H1 (cell line): ENCODE data around the gene DAPK3. TPM values are rescaled to one million over a fixed set of nuclear protein-coding genes. Genes with fewer than 3 reads are reported as not detected.

Source experiments
- CTCF ChIA-PET: fragments of 300-600 bp; sonication (Branson Sonifier 250); formaldehyde crosslinking; loops from one replicate; lab custom pipeline; 2021; ENCODE audit not compliant: partially characterized antibody; lab: Charles Lee
- POLR2A ChIA-PET: fragments of 300-600 bp; sonication (Branson Sonifier 250); formaldehyde crosslinking; loops from one replicate; lab custom pipeline; 2021; ENCODE audit warnings: inconsistent platforms; ENCODE audit not compliant: partially characterized antibody; lab: Charles Lee
- DNase-seq, 2 experiments: peaks; one replicate each; pipeline versions ENCODE4 v3.0.0 to v3.0.0-alpha.2; 2010 to 2022; ENCODE audit warnings: low spot score in 2 of 2, low read depth in 1 of 2, mixed read lengths in 1 of 2
- FAIRE-seq: peaks from 2 replicates; lab custom pipeline; 2011; peaks lifted over from hg19 to GRCh38; lab: Jason Lieb, UNC
- H2AFZ ChIP-seq: 2 replicates; pipeline ENCODE4 v1.8.1; 2012; ENCODE audit warnings: low read length, inconsistent platforms
- H2AK5ac ChIP-seq: 2 replicates; pipeline ENCODE4 v1.6.1; 2013; ENCODE audit warnings: low read depth, low read length
- H2BK120ac ChIP-seq: replicated peaks from 2 replicates; pipeline ENCODE3; 2013; ENCODE audit warnings: low read depth, low read length, inconsistent platforms
- H2BK12ac ChIP-seq: 2 replicates; pipeline ENCODE4 v1.6.1; 2013; ENCODE audit warnings: low read depth, low read length
- H2BK15ac ChIP-seq: 2 replicates; pipeline ENCODE4 v1.6.1; 2013; ENCODE audit warnings: low read length
- H2BK20ac ChIP-seq: 2 replicates; pipeline ENCODE4 v1.6.1; 2013; ENCODE audit warnings: low read length
- H2BK5ac ChIP-seq: 2 replicates; pipeline ENCODE4 v1.6.1; 2013; ENCODE audit warnings: low read depth, low read length
- H3K14ac ChIP-seq: 2 replicates; pipeline ENCODE4 v1.6.1; 2013; ENCODE audit warnings: inconsistent platforms; ENCODE audit not compliant: insufficient read length
- H3K18ac ChIP-seq: 2 replicates; pipeline ENCODE4 v1.6.1; 2013; ENCODE audit warnings: low read length; ENCODE audit errors: extremely low read depth
- H3K23ac ChIP-seq: 2 replicates; pipeline ENCODE4 v1.6.1; 2013; ENCODE audit warnings: inconsistent platforms; ENCODE audit not compliant: insufficient read length
- H3K23me2 ChIP-seq: 2 replicates; pipeline ENCODE4 v1.6.1; 2013; ENCODE audit warnings: low read depth, low read length
- H3K27ac ChIP-seq: 2 replicates; pipeline ENCODE4 v1.6.1; 2011; ENCODE audit warnings: low read depth, low read length, inconsistent platforms
- H3K27me3 ChIP-seq, 4 experiments: replicated peaks in 1 of 4; 1 replicate in 1 of 4; 2 replicates in 3 of 4; pipeline versions ENCODE4 v1.6.1 to v1.8.1; 2011 to 2013; ENCODE audit warnings: low read length in 3 of 4, mild to moderate bottlenecking in 3 of 4, inconsistent platforms in 2 of 4, mixed read lengths in 2 of 4, moderate library complexity in 1 of 4; ENCODE audit not compliant: control insufficient read depth in 3 of 4, insufficient read depth in 3 of 4; ENCODE audit errors: extremely low read depth in 1 of 4
- H3K36me3 ChIP-seq, 4 experiments: 2 replicates each; pipeline versions ENCODE4 v1.6.1 to v1.8.1; 2011 to 2013; ENCODE audit warnings: mild to moderate bottlenecking in 4 of 4, low read length in 3 of 4, moderate library complexity in 2 of 4, control low read depth in 1 of 4, inconsistent platforms in 1 of 4; ENCODE audit not compliant: insufficient read depth in 4 of 4, control insufficient read depth in 2 of 4
- H3K4ac ChIP-seq: replicated peaks from 2 replicates; pipeline ENCODE3; 2013; ENCODE audit warnings: low read length, low read depth, mixed read lengths, inconsistent platforms; ENCODE audit not compliant: insufficient read length
- H3K4me1 ChIP-seq, 4 experiments: replicated peaks in 1 of 4; 1 replicate in 1 of 4; 2 replicates in 3 of 4; pipeline versions ENCODE4 v1.6.1 to v1.8.1; 2011 to 2013; ENCODE audit warnings: low read length in 3 of 4, inconsistent platforms in 2 of 4, mixed read lengths in 1 of 4; ENCODE audit not compliant: insufficient read depth in 4 of 4, control insufficient read depth in 3 of 4
- H3K4me2 ChIP-seq, 2 experiments: 2 replicates each; pipeline versions ENCODE4 v1.6.1 to v1.8.1; 2011 to 2013; ENCODE audit warnings: low read depth in 2 of 2, low read length in 2 of 2, control low read depth in 1 of 2, inconsistent platforms in 1 of 2, mild to moderate bottlenecking in 1 of 2; ENCODE audit not compliant: insufficient read depth in 1 of 2
- H3K4me3 ChIP-seq, 4 experiments: fragments of 200-600, 300-600 bp in 1 of 4; sonication (generic), shearing (Covaris generic), sonication (Bioruptor Twin) in 1 of 4; 2 replicates each; pipeline versions ENCODE4 v1.5.1 to v1.8.1; 2011 to 2016; ENCODE audit warnings: low read length in 4 of 4, low read depth in 3 of 4, control low read depth in 2 of 4, inconsistent platforms in 2 of 4, mild to moderate bottlenecking in 2 of 4, mixed read lengths in 1 of 4, moderate library complexity in 1 of 4; ENCODE audit not compliant: insufficient read depth in 2 of 4; ENCODE audit errors: extremely low read depth in 1 of 4
- H3K56ac ChIP-seq: replicated peaks from 2 replicates; pipeline ENCODE3; 2013; ENCODE audit warnings: low read depth, mild to moderate bottlenecking, mixed read lengths, low read length, inconsistent platforms; ENCODE audit not compliant: insufficient read length
- H3K79me1 ChIP-seq: 2 replicates; pipeline ENCODE4 v1.6.1; 2013; ENCODE audit warnings: low read depth, low read length, control low read depth
- H3K79me2 ChIP-seq, 2 experiments: 2 replicates each; pipeline versions ENCODE4 v1.6.1 to v1.8.1; 2012 to 2013; ENCODE audit warnings: low read length in 2 of 2, mild to moderate bottlenecking in 2 of 2, inconsistent platforms in 1 of 2; ENCODE audit not compliant: insufficient read depth in 2 of 2, control insufficient read depth in 1 of 2
- H3K9ac ChIP-seq, 4 experiments: replicated peaks in 1 of 4; 1 replicate in 1 of 4; 2 replicates in 3 of 4; pipeline versions ENCODE4 v1.6.1 to v1.8.1; 2011 to 2013; ENCODE audit warnings: low read depth in 3 of 4, low read length in 3 of 4, control low read depth in 2 of 4, mild to moderate bottlenecking in 2 of 4, moderate library complexity in 2 of 4, inconsistent platforms in 1 of 4; ENCODE audit errors: extremely low read depth in 1 of 4
- H3K9me3 ChIP-seq, 2 experiments: 2 replicates each; pipeline versions ENCODE4 v1.6.1 to v1.8.1; 2012 to 2013; ENCODE audit warnings: mild to moderate bottlenecking in 2 of 2, moderate library complexity in 2 of 2, control low read depth in 1 of 2, inconsistent platforms in 1 of 2, low read depth in 1 of 2, low read length in 1 of 2, mixed read lengths in 1 of 2; ENCODE audit not compliant: insufficient read depth in 2 of 2
- H4K20me1 ChIP-seq, 2 experiments: replicated peaks in 1 of 2; 2 replicates each; pipeline versions ENCODE3 to v1.8.1; 2011 to 2013; ENCODE audit warnings: inconsistent platforms in 2 of 2, low read length in 2 of 2, mild to moderate bottlenecking in 1 of 2; ENCODE audit not compliant: insufficient read depth in 2 of 2, control insufficient read depth in 1 of 2
- H4K5ac ChIP-seq: 2 replicates; pipeline ENCODE4 v1.6.1; 2013; ENCODE audit warnings: low read length, low read depth, mixed read lengths, inconsistent platforms; ENCODE audit not compliant: insufficient read length
- H4K8ac ChIP-seq: 2 replicates; pipeline ENCODE4 v1.8.0; 2013; ENCODE audit warnings: mild to moderate bottlenecking, moderate library complexity, low read length, inconsistent platforms; ENCODE audit not compliant: insufficient read depth; ENCODE audit errors: extremely low read depth
- H4K91ac ChIP-seq: replicated peaks from 2 replicates; pipeline ENCODE3; 2013; ENCODE audit warnings: low read length, mixed read lengths, inconsistent platforms; ENCODE audit not compliant: insufficient read length
- BCL11A ChIP-seq, 2 experiments: IDR thresholded peaks; one replicate each; pipeline ENCODE4 v1.6.1; 2011; ENCODE audit warnings: low read depth in 2 of 2, low read length in 2 of 2, mild to moderate bottlenecking in 2 of 2
- WGBS, 2 experiments: shearing (Covaris generic) in 1 of 2; methylation state at CpG; one replicate each; pipeline versions ENCODE4 v1.1.6 to v1.1.7; 2013 to 2015; ENCODE audit warnings: low lambda C conversion rate in 2 of 2, mixed read lengths in 2 of 2, inconsistent platforms in 1 of 2, low coverage in 1 of 2, missing lambda C conversion rate in 1 of 2; ENCODE audit not compliant: insufficient replicate concordance in 2 of 2, insufficient coverage in 1 of 2, insufficient read length in 1 of 2; ENCODE audit errors: extremely low coverage in 1 of 2, missing lambda C conversion rate in 1 of 2; 5-methylcytosine and 5-hydroxymethylcytosine counted together
- polyA plus RNA-seq, 7 experiments: library from polyadenylated mRNA; depleted of rRNA in 3 of 7; stranded (reverse) in 5 of 7; unstranded in 2 of 7; fragments of >200 nt in 5 of 7; fragments of 200-250 nt in 2 of 7; gene quantifications; 1 replicate in 5 of 7; 2 replicates in 1 of 7; 4 replicates in 1 of 7; pipeline versions ENCODE4 v1.2.1 to v1.2.3, GENCODE V29; 2011 to 2013; ENCODE audit warnings: missing spikeins in 2 of 7, mixed read lengths in 2 of 7
- total RNA-seq: library from RNA; stranded (reverse); fragmentation: NEBNext Ultra II Directional; extraction: Animal tissue kit (Norgen Biotek cat#: 25700); gene quantifications from 2 replicates; pipeline ENCODE4 v1.2.1, GENCODE V29; 2021

Gene DAPK3
- total and polyA plus RNA-seq, 2 of the 8 experiments (the other 6 are each of a cell fraction or from before 2014, with no cell fraction given): 53.2 to 78.1 TPM

GRCh38 chr19:3975144-3975543 lies 4.2 kb upstream of the DAPK3 start:
- Histone ChIP-seq H3K9me3 (no peaks in the 10 kb centered on the region), H2AFZ (no peak overlapping the region), H2BK12ac (no peak overlapping the region), H2BK20ac (no peak overlapping the region), H3K23ac (no peak overlapping the region), H3K14ac (no peak overlapping the region), H3K56ac (no peak overlapping the region), H3K36me3 (peaks cover 42 to 53% (median 50%) of the 10 kb centered on the region in 4 experiments), H3K23me2 (peaks cover 4% of the 10 kb centered on the region; the same call in 1 of the 2 replicates), H3K27me3 (no peaks in the 10 kb centered on the region), H3K79me2 (peaks cover 2 to 23% of the 10 kb centered on the region in 2 experiments; a peak in 3 of 4 replicates), H3K4me1 (no peaks in the 10 kb centered on the region; a peak in 3 of 7 replicates), H3K27ac (no peak overlapping the region; the same call in 1 of the 2 replicates), H2BK120ac (no peak overlapping the region), H3K79me1 (peaks cover 7% of the 10 kb centered on the region; the same call in 1 of the 2 replicates), H4K8ac (no peak overlapping the region), H3K4me3 (no peak overlapping the region), H3K18ac (no peak overlapping the region), H3K4ac (no peak overlapping the region), H2BK15ac (no peak overlapping the region), H2BK5ac (no peak overlapping the region), H4K5ac (no peak overlapping the region), H4K20me1 (peaks cover 41 to 43% of the 10 kb centered on the region in 2 experiments), H3K9ac (no peak overlapping the region), H2AK5ac (no peak overlapping the region), H3K4me2 (no peak overlapping the region), H4K91ac (no peak overlapping the region)
- ChIA-PET POLR2A (interaction anchor here (0.6 to 12.0 kb wide), 13 partner anchors 9 to 368 kb away, joined by 3 to 870 read pairs (median 3); partner anchors contain the start of genes DAPK3, EEF2 and NMRK2), CTCF (interaction anchor here (0.6 to 1.0 kb wide), 3 partner anchors 12 to 247 kb away, joined by 3 to 8 read pairs (median 3); no protein-coding TSS in a partner anchor)
- 96% methylated on average over 8 of the region's 8 CpGs; no CpG with 5 or more reads in 1 of the 2 experiments for WGBS, 2 experiments
- TF ChIP-seq BCL11A (IDR thresholded peaks at IDR 0.05; ENCODE audit: low read depth in 2 of 2, low read length in 2 of 2): no peak
- peak in 1 of 2 experiments; percentile 40 for DNase-seq
- no peak for FAIRE-seq
